Measurements from ENCODE around the gene OR2V1. TPM values are rescaled to one million over a fixed set of nuclear protein-coding genes. Genes with fewer than 3 reads are reported as not detected.

OR2V1 gene
- total RNA-seq, 4 donors from 2014 or later: not detected

DNA sequence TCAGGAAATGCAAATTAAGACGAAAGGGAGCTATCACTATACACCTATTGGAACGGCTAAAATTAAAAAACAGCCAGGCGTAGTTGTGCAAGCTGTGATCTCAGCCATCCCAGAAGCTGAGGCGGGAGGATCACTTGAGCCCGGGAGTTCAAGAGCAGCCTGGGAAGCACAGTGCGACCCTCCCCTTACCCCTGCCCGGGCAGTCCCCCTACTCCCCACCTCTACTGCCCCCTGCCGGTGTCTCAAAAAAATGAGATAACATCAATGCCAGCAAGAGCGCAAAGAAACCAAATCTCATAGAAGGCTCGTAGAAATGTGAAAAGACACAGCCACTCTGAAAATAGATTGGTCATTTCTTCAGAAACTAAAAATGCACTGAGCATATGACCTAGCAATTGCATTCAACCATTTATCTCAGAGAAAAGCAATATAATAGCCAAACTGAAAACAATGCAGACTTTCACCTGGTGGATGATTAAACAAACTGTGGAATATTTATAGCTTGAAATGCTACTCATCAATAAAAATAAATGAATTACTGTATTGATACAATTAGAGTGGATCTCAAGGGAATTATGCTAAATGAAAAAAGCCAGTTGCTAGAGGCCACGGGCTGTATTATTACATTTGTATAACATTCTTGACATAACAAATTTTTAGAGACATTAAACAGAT is 37.0 kb upstream of the OR2V1 start:
- Histone ChIP-seq H3K36me3 (no peaks in the 10 kb centered on the region), H3K27ac (no peak overlapping the region), H3K4me3 (no peak overlapping the region), H3K9me3 (no peaks in the 10 kb centered on the region), H3K4me1 (no peaks in the 10 kb centered on the region), H3K27me3 (peaks cover 11 to 62% of the 10 kb centered on the region in 2 donors)
- intact Hi-C loops (cut with DNase I; ENCODE audit: low total_unique reads): no loop called here
- no peak for DNase-seq
- TF ChIP-seq, protein P1, sequence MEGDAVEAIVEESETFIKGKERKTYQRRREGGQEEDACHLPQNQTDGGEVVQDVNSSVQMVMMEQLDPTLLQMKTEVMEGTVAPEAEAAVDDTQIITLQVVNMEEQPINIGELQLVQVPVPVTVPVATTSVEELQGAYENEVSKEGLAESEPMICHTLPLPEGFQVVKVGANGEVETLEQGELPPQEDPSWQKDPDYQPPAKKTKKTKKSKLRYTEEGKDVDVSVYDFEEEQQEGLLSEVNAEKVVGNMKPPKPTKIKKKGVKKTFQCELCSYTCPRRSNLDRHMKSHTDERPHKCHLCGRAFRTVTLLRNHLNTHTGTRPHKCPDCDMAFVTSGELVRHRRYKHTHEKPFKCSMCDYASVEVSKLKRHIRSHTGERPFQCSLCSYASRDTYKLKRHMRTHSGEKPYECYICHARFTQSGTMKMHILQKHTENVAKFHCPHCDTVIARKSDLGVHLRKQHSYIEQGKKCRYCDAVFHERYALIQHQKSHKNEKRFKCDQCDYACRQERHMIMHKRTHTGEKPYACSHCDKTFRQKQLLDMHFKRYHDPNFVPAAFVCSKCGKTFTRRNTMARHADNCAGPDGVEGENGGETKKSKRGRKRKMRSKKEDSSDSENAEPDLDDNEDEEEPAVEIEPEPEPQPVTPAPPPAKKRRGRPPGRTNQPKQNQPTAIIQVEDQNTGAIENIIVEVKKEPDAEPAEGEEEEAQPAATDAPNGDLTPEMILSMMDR (IDR thresholded peaks at IDR 0.05): no peak
- TF ChIP-seq POLR2A (IDR thresholded peaks at IDR 0.05): no peak

DNA sequence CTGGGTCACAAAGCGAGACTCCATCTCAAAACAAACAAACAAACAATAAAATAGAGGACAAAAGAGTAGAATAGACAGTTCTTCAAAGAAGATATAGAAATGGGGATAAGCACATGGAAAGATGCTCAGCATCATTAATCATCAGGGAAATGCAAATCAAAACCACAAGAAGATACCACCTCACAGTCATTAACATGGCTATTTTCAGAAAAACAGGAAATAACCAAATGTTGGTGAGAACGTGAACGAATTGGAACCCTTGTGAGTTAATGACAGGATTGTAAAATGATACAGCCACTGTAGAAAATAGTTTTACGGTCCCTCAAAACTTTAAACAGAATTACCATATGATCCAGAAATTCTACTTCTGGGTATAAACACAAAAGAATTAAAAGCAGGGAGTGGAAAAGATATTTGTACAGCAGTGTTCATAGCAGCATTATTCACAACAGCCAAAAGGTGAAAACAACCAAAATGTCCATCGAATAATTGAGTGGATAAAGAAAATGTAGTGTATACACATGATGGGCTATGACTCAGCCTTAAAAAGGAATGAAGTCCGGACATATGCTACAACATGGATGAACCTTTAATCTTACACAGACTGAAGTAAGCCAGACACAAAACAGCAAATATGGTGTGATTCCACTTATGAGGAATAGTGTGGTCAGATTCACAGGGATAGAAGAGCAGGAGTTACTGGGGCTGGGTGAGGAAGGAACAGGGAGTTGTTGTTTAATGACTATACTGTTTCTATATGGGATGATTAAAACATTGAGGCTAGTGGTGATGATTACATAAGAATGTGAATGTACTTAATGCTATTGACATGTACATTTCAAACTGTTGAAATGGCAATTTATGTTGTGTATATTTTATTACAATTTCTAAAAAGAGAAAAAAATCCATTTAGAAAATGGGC is 36.1 kb upstream of the OR2V1 start:
- no peak overlapping the region for H3K27ac ChIP-seq
- intact Hi-C loops (cut with DNase I; ENCODE audit: low total_unique reads): no loop called here
- H3K4me3 ChIP-seq: no peak overlapping the region
- no peaks in the 10 kb centered on the region for H3K4me1 ChIP-seq
- H3K36me3 ChIP-seq: no peaks in the 10 kb centered on the region
- H3K27me3 ChIP-seq: peaks cover 11 to 55% of the 10 kb centered on the region in 2 donors
- TF ChIP-seq, protein P1 (IDR thresholded peaks at IDR 0.05): no peak
- DNase-seq: no peak
- no peaks in the 10 kb centered on the region for H3K9me3 ChIP-seq

DNA sequence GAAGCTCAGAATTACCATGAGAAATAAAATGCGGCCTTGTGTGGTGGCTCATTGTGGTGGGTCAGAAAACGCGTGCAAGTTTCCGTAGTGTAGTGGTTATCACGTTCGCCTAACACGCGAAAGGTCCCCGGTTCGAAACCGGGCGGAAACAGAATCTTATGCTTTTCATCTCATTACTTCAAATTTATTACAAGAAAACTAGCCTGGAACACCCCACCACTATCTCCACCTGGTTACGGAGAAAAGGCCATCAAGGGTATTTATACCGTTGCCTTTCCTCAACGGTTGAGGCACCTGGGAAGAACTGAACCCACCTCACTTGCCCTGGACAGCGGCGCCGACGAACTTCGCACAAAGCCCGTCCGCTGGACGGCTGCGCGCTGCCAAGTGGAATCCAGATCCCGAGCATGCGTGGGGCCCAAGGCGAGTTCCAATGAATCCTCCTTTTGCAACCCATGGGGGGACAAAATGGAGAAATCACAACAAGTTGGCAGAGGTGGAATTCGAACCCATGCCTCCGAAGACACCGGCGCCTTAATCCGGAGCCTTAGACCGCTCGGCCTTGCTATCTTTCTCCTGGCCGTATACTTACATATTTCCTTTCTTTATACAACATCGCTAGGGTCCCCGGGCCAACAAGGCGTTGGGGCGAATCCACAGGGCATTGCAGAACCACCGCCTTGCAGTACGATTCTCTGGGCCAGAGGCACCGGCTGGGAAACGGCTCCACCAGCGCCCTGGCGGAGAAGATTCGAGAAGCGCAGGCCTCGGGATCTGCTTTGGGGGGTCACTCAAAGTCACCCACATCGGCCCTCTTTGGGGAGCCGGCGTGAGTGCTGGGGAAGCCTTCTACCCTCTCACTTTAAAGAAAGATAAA is 33.3 kb upstream of the OR2V1 start:
- H3K36me3 ChIP-seq: no peaks in the 10 kb centered on the region
- H3K9me3 ChIP-seq: no peaks in the 10 kb centered on the region
- H3K4me3 ChIP-seq: no peak overlapping the region
- no peak for DNase-seq
- peaks cover 0 to 4% of the 10 kb centered on the region in 2 donors for H3K4me1 ChIP-seq
- no peak overlapping the region for H3K27ac ChIP-seq
- peaks cover 8 to 27% of the 10 kb centered on the region in 2 donors for H3K27me3 ChIP-seq
- intact Hi-C loops (cut with DNase I; ENCODE audit: low total_unique reads): no loop called here
- TF ChIP-seq POLR2A (IDR thresholded peaks at IDR 0.05): no peak
- TF ChIP-seq, protein P1 (IDR thresholded peaks at IDR 0.05): no peak

DNA sequence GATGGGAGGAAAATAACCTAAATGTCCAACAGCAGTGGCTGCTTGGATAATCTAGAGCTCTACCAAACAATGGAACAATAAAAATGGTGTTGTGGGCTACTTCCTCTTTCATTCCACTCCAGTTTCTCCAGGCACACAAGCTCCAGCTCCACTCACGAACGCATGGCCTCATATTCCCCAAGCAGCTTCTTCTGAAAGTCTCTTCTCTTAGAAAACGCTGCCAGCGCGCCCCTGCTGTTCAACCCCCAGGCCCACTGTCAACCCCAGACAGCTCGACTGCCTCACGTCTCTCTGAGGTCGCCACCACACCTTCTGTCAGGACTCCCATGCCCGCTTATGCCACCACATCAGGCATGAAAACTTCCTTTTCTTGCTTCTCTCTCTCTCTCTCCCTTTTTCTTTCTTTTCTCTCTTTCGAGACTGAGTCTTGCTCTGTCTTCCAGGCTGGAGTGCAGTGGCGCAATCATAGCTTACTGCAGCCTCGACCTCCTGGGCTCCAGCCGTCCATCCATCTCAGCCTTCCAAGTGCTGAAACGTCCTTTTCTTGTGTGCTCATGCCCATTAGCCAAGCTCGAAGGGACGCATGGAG is 32.6 kb upstream of the OR2V1 start:
- peaks cover 0 to 4% of the 10 kb centered on the region in 2 donors for H3K4me1 ChIP-seq
- no peaks in the 10 kb centered on the region for H3K9me3 ChIP-seq
- H3K27me3 ChIP-seq: peaks cover 1 to 22% of the 10 kb centered on the region in 2 donors
- no peak for DNase-seq
- H3K4me3 ChIP-seq: no peak overlapping the region
- H3K27ac ChIP-seq: no peak overlapping the region
- intact Hi-C loops (cut with DNase I; ENCODE audit: low total_unique reads): no loop called here
- TF ChIP-seq, protein P1 (IDR thresholded peaks at IDR 0.05): no peak
- no peak for TF ChIP-seq POLR2A (IDR thresholded peaks at IDR 0.05)
- H3K36me3 ChIP-seq: no peaks in the 10 kb centered on the region

Data from uterus (tissue), 4 donors.